ENCODE results near the gene SLC30A2.

DNA sequence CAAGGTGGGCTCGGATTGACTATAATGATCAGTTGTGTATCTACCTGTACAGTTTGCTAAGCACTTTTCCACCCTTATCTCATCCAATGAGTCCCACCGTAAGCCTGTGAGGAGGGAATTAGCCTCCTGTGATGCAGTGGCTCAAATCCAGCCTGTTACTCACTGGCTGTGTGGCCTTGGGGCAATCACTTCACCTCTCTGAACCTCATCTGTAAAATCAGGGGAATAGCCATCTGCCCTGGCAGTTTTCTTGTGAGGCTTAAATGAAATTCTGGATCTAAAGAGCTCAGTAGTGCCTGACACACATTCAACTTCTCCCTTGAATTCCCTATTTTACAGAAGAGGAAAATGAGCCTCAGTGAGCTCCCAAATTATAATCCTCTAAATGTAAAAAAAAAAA lies 31.7 kb downstream of the SLC30A2 start:
- TF ChIP-seq, protein P1, sequence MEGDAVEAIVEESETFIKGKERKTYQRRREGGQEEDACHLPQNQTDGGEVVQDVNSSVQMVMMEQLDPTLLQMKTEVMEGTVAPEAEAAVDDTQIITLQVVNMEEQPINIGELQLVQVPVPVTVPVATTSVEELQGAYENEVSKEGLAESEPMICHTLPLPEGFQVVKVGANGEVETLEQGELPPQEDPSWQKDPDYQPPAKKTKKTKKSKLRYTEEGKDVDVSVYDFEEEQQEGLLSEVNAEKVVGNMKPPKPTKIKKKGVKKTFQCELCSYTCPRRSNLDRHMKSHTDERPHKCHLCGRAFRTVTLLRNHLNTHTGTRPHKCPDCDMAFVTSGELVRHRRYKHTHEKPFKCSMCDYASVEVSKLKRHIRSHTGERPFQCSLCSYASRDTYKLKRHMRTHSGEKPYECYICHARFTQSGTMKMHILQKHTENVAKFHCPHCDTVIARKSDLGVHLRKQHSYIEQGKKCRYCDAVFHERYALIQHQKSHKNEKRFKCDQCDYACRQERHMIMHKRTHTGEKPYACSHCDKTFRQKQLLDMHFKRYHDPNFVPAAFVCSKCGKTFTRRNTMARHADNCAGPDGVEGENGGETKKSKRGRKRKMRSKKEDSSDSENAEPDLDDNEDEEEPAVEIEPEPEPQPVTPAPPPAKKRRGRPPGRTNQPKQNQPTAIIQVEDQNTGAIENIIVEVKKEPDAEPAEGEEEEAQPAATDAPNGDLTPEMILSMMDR (IDR thresholded peaks at IDR 0.05; ENCODE audit: low read depth, low read length), result no peak
- no peak for TF ChIP-seq EZH2phosphoT487 (IDR thresholded peaks at IDR 0.05; ENCODE audit: low read depth)

Measured in OCI-LY3 (cell line).